Suppressor macrophage treated with lipopolysaccharide for 1 hour (primary cell): Measurements from ENCODE around the gene ANK3.

Source experiments
- DNase-seq, 3 donors: peaks; one replicate each; pipeline ENCODE4 v3.0.0-alpha.2; 2020 to 2022

ANK3 gene

GRCh38 chr10:60340973-60341372 lies 48.7 kb downstream of the ANK3 start:
- DNase-seq: no peak

- DNase-seq: no peak
Measured at GRCh38 chr10:60339757-60340156, 49.9 kb downstream of the ANK3 start.

DNA sequence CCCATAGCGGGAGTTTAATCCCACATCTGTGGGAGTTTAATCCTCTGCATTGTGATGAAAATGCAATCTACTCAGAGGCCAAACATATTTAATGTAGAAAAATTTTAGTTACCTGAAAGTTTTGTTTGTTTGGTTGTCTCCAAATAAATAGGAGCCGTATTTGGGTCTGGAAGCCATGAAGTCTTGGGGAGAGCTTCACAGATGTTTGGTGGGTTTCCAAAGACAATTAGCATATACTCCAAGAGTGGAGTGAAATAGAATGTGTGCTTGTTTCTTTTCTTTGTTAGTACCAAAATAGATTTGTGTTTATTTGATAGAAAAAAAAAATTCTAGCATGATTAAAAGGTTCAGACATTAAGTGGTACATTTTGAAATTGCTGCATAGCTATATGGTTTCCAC lies 50.9 kb downstream of the ANK3 start:
- DNase-seq: no peak

DNA sequence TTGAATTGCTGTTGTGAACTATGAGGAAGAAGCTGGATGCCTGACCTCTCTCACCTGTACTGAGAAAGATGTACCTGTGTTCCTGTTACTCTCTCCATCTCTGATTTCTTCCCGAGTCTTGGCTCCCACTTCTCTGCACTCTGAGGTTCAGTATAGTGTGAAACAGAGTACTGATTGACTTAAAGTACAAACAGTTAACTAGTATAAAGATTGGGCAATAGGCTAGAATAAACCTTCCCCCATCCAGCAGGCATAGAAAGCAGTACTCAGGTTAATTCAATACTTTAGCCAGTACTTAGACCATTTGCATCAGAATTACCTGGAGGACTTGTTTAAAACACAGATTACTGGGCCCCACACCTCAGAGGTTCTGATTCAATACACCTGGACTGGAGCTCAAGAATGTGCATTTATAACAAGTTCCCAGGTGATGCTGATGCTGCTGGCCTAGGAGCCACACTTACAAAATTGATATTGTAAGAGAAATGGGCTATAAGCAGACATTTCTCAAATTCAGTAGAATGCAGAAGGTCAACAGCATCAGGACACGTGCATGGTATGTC lies 51.6 kb downstream of the ANK3 start:
- DNase-seq: no peak

- DNase-seq: no peak
Measured at GRCh38 chr10:60336901-60337630, 52.6 kb downstream of the ANK3 start.

- no peak for DNase-seq
Measured at GRCh38 chr10:60335708-60336107, 54.0 kb downstream of the ANK3 start.

DNA sequence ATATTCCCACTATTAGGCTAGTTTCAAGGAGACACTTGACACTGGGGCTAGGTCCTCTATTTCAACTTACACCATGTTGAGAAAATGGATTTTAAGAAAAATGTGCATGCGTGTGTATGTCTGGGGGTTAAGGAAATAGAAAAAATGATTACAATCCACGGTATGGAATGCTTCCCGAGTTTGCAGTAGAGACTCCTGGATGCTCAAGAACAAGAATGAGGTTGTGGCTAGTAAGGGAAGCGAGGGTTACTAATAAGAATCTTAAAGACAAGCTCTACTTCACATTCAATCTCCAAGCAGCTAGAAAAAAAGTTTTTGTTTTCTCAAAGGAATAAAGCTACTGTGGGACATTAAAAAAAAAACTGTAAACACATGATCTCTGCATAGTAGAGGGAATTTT lies 54.7 kb downstream of the ANK3 start:
- no peak for DNase-seq

- DNase-seq: no peak
Measured at GRCh38 chr10:60332371-60332770, 57.3 kb downstream of the ANK3 start.

DNA sequence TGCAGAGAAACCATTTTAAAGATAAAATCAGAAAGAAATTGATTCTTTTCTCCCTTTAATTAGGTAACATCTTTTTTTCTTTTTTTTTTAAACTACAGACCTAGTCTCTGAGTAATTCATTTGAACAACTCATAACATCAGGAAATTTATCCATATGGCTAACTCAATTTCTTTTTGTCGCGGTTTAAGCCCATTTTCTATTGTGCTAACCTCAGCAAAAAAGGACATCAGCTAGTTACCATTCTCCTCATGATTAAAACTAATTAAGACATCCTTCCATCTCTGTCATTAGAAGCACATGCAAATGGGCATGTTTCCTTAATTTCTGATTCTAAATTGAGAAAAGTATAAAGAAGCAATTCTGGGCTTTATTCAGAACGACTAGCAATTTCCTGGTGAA lies 57.8 kb downstream of the ANK3 start:
- no peak for DNase-seq

- DNase-seq: no peak
Measured at GRCh38 chr10:60323162-60323561, 66.5 kb downstream of the ANK3 start.

- no peak for DNase-seq
Measured at GRCh38 chr10:60320666-60321065, 69.0 kb downstream of the ANK3 start.

DNA sequence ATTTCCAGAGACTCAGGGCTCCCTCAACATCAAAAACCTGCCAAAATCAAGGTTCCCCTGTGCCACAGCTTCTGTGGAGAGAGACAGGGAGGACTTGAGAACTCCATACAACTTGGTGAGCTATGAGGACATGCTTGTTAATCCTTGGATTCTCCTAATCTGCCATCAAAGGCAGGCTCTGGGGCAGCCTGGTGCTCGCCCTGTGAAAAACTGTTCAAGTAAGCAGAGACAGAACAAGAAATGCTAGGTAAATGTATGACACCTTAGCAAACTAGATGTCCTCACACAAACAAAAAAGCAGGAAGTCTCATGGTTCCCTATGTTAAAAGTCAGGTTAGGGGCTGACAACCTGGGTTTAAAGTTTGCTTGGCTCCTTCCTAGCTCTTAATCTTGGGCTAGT lies 73.6 kb downstream of the ANK3 start:
- no peak for DNase-seq

DNA sequence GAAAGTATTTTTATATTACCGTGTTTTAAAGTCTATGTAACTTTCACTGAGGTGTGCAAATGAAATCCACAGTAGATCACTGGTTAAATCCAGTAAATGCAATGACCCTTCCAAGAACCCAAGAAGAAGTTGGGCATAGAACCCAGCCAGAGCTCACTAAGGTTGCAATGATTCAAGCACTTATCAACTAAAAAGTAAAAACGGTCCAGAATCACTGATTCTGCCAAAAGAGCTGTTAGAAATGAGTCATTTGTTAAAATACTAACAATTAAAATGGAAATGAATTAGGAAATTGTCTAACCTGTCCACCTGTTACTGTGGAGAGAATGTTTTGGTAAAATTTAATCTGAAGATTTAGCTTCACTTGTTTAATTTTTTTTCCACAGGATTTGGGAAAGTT lies 74.4 kb downstream of the ANK3 start:
- no peak for DNase-seq

GRCh38 chr10:60314069-60314940 lies 75.4 kb downstream of the ANK3 start:
- DNase-seq: peak in 2 of 3 donors; percentile 37 to 58

GRCh38 chr10:60313589-60313952 lies 76.1 kb downstream of the ANK3 start:
- no peak for DNase-seq

DNA sequence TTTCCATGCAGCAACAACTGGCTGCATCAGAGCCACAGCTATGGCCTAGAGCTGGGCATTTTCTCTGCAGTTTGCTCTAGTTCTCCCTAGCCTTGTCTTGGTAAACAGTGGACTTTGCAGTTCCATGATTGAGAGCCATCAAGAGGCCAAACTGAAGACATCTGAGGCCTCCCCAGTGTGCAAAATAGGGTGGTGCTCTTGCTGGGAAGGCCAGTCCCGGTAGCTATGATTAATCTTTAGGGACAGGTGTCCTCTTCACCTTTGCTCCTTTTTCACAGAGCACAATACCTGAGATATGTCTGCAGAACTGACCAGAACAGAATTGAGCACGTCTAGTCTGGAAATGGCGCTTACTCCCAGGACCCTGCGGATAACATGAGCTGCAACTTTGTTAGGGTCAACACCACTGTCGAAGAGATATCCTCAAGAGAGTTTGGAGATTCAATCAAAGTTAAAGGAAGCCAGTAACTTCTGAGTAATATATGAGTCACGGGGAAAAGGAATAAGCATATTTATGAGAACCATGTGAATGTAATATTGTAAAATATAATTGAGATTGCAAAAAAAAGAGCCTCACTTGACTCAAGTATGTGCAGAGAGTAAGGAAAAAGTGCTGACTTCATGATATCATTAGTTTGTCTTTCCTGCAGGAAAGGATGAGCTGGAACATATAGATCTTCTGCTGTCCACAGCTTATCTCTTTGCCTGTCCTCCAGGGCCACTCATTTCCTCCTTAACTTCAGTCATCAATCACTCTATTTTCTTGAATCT lies 76.7 kb downstream of the ANK3 start:
- peak in 2 of 3 donors; percentile 21 to 47 for DNase-seq

GRCh38 chr10:60311821-60312220 lies 77.9 kb downstream of the ANK3 start:
- no peak for DNase-seq

GRCh38 chr10:60310740-60311139 lies 78.9 kb downstream of the ANK3 start:
- no peak for DNase-seq

DNA sequence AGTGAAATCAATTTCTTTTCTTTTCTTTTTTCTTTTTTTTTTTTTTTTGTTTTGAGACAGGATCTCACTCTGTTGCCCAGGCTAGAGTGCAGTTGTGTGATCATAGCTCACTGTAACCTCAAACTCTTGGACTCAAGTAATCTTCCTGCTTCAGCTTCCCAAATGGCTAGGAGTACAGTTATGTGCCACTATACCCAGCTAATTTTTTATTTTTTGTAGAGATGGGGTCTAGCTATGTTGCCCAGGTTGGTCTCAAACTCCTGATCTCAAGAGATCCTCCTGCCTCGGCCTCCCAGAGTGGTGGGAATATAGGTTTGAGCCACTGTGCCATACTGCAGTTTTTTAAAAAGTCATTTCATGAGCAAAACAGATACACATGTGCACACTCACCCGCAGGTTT lies 79.8 kb downstream of the ANK3 start:
- no peak for DNase-seq

DNA sequence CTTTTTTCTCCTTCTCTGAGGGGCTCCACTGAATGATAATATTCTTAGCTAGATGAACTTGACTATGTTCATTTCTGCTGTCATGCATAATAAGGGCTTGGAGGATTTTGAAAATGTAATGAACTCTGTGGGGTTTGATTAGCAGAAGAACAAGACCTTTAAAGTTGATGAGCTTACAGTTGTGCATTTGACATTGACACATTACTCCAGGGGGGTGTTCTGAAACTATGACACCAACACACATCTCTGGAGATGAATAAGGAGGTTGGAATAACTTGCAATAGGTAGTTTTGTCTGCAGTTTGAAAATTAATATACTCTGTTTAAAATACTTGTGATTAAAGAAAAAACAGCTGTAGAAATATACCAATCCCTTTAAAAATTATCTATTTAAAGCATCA lies 80.3 kb downstream of the ANK3 start:
- DNase-seq: no peak

DNA sequence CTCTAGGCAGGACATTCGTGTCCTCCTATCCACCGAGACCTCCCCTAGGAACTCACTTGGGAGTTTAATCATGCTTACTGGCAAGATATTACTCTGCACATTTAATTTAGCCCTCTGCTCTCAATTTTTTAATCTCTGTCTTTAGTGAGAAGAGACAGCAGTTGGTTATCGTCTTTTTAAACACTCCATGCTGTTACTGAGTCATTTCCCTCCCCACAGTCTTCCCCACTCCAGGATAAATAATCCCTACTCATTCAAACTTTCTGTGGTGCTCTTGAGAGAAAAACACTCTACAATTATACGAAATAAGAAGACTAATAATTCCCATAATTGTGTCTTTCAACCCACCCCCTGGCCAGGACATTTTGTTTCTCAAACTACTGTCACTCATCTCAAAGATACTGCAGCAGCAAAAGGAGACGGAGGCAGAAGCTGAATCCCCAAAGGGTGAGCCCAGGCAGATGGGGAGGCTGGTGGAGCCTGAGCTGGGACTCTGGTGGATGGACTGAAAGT lies 84.2 kb downstream of the ANK3 start:
- DNase-seq: no peak

- DNase-seq: no peak
Measured at GRCh38 chr10:60304829-60305379, 84.8 kb downstream of the ANK3 start.

- DNase-seq: no peak
Measured at GRCh38 chr10:60303778-60304177, 85.9 kb downstream of the ANK3 start.
